ENCODE results near the gene IGSF9B. TPM values are rescaled to one million over a fixed set of nuclear protein-coding genes. Genes with fewer than 3 reads are reported as not detected.

The IGSF9B gene
- total and polyA plus RNA-seq, 3 experiments from 2014 or later: 1.4 to 15.2 (median 12.2) TPM

GRCh38 chr11:133946541-133947318 is 10.0 kb downstream of the IGSF9B start:
- H3K4me1 Mint-ChIP-seq: peaks cover 43 to 69% (median 66%) of the 10 kb centered on the region in 3 donors
- peaks cover 0 to 5% (median 4%) of the 10 kb centered on the region in 3 donors for H3K36me3 Mint-ChIP-seq
- Histone ChIP-seq H3K27me3 (ENCODE audit: insufficient read depth, low read length, poor library complexity, severe bottlenecking) (no peaks in the 10 kb centered on the region), H3K27ac (ENCODE audit: low read depth, low read length) (no peak overlapping the region), H3K4me3 (ENCODE audit: low read length) (no peak overlapping the region), H3K36me3 (ENCODE audit: insufficient read depth, low read length) (no peaks in the 10 kb centered on the region), H3K9me3 (ENCODE audit: low read length) (no peaks in the 10 kb centered on the region), H3K4me1 (ENCODE audit: insufficient read depth, low read length) (peaks cover 61% of the 10 kb centered on the region)
- POLR2A ChIA-PET: no interaction called here
- DNase-seq: peak in 4 of 5 donors; percentile 7 to 58 (median 32)
- CTCF ChIA-PET: interaction anchor here (0.7 to 5.0 kb wide), 7 partner anchors 8 to 122 kb away, joined by 3 to 31 read pairs (median 6); partner anchors contain the start of genes IGSF9B and JAM3
- H3K9me3 Mint-ChIP-seq: no peaks in the 10 kb centered on the region
- H3K27me3 Mint-ChIP-seq: peaks cover 4 to 13% of the 10 kb centered on the region in 2 donors
- H3K27ac Mint-ChIP-seq: peak overlapping the region in 7 of 8 donors; percentile 24 to 98 (median 81)
- H3K4me3 Mint-ChIP-seq: peak overlapping the region in 6 of 7 donors; percentile 9 to 86 (median 38)

DNA sequence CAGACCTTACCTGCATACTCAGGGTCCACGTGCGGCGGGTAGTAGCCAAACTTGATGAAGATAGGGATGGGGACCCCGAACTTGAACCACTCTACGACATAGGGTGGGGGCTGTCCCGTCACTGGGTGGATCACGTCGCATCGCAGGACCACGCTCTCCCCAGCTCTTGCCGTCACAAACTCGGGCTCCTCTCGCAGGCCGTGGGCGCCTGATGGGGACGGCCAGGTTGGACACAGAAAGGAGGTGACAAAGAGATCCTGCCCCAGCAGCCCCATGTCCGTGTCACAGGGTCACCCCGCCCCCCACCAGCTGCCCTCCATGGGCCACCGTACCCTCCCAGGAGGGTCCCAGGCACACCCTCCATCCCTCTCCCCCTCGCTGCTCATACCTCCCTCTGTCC is 10.7 kb downstream of the IGSF9B start:
- POLR2A ChIA-PET: no interaction called here
- H3K36me3 Mint-ChIP-seq: peaks cover 0 to 5% (median 5%) of the 10 kb centered on the region in 3 donors
- peaks cover 4 to 13% of the 10 kb centered on the region in 2 donors for H3K27me3 Mint-ChIP-seq
- no peaks in the 10 kb centered on the region for H3K9me3 Mint-ChIP-seq
- H3K27ac ChIP-seq (ENCODE audit: low read depth, low read length): no peak overlapping the region
- H3K4me1 Mint-ChIP-seq: peaks cover 44 to 69% (median 66%) of the 10 kb centered on the region in 3 donors
- no peak for DNase-seq
- H3K27me3 ChIP-seq (ENCODE audit: insufficient read depth, low read length, poor library complexity, severe bottlenecking): no peaks in the 10 kb centered on the region
- H3K27ac Mint-ChIP-seq: peak overlapping the region in 6 of 8 donors; percentile 92 to 99 (median 98)
- no peaks in the 10 kb centered on the region for H3K36me3 ChIP-seq (ENCODE audit: insufficient read depth, low read length)
- H3K4me3 ChIP-seq (ENCODE audit: low read length): peak overlapping the region; percentile 5
- peak overlapping the region in 4 of 7 donors; percentile 9 to 83 (median 68) for H3K4me3 Mint-ChIP-seq
- H3K4me1 ChIP-seq (ENCODE audit: insufficient read depth, low read length): peaks cover 61% of the 10 kb centered on the region
- H3K9me3 ChIP-seq (ENCODE audit: low read length): no peaks in the 10 kb centered on the region
- CTCF ChIA-PET: interaction anchor here (5.0 kb wide), 1 partner anchor 19 kb away, joined by 31 read pairs; no protein-coding TSS in a partner anchor

DNA sequence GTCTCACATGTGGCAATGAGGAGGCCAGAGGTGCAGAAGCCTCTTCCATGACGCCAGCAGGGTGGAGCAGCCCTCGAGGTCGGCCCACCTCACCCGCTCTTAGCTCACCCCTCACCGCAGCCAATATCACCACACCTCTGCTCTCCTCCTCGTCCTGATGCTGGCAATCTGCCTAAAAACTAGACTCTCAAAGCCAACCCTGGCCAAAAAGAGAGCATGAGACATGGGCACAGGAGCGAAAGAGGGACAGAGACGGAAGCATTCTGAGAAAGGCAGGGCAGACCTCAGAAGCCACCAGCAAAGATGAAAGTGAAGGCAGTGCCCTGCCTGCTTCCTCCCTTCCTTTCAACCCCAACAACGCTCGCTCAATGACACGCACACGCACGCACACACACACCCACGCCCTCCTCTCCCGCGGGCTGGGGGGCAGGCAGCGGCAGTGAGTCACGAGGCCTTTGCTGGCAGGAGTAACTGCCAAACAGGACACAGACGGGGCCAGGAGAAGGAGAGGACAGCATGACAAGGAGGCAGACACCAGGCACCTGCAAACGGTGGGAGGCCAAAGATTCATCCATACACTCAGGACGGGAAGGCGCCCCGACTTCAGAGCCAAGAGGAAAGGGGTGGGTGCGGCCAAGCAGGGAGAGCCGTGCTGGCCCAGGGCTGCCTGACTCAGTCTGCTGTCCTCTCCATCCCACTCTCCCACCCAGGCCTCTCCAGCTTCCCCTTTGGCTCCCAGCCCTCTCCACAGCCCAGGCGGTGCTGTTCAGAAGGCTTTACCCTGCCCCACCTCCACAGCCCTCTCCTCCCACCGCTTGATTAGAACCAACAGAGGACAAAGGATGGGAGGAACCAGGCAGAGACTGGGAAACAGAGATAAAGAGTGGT is 11.4 kb downstream of the IGSF9B start:
- no peaks in the 10 kb centered on the region for H3K27me3 ChIP-seq (ENCODE audit: insufficient read depth, low read length, poor library complexity, severe bottlenecking)
- Mint-ChIP-seq H3K4me3 (peak overlapping the region; percentile 56 to 90 (median 83)), H3K27ac (peak overlapping the region; percentile 92 to 99 (median 97)), H3K4me1 (peaks cover 44 to 69% (median 66%) of the 10 kb centered on the region in 3 donors), H3K27me3 (peaks cover 4 to 13% of the 10 kb centered on the region in 2 donors), H3K9me3 (no peaks in the 10 kb centered on the region), H3K36me3 (peaks cover 0 to 7% (median 5%) of the 10 kb centered on the region in 3 donors)
- ChIA-PET POLR2A (interaction anchor here (1.0 kb wide), 1 partner anchor 11 kb away, joined by 4 read pairs; the partner anchor contains the start of gene IGSF9B), CTCF (interaction anchor here (3.5 kb wide), 1 partner anchor 18 kb away, joined by 10 read pairs; no protein-coding TSS in a partner anchor)
- peaks cover 61% of the 10 kb centered on the region for H3K4me1 ChIP-seq (ENCODE audit: insufficient read depth, low read length)
- peak; percentile 67 to 90 (median 89) for DNase-seq
- H3K9me3 ChIP-seq (ENCODE audit: low read length): no peaks in the 10 kb centered on the region
- no peaks in the 10 kb centered on the region for H3K36me3 ChIP-seq (ENCODE audit: insufficient read depth, low read length)
- peak overlapping the region; percentile 5 for H3K4me3 ChIP-seq (ENCODE audit: low read length)
- peak overlapping the region; percentile 35 for H3K27ac ChIP-seq (ENCODE audit: low read depth, low read length)

- peaks cover under 1 to 12% of the 10 kb centered on the region in 2 donors for H3K27me3 Mint-ChIP-seq
- Histone ChIP-seq H3K36me3 (ENCODE audit: insufficient read depth, low read length) (no peaks in the 10 kb centered on the region), H3K9me3 (ENCODE audit: low read length) (no peaks in the 10 kb centered on the region), H3K27me3 (ENCODE audit: insufficient read depth, low read length, poor library complexity, severe bottlenecking) (no peaks in the 10 kb centered on the region), H3K4me1 (ENCODE audit: insufficient read depth, low read length) (peaks cover 58% of the 10 kb centered on the region), H3K4me3 (ENCODE audit: low read length) (peak overlapping the region; percentile 5), H3K27ac (ENCODE audit: low read depth, low read length) (peak overlapping the region; percentile 35)
- peaks cover 42 to 61% (median 58%) of the 10 kb centered on the region in 3 donors for H3K4me1 Mint-ChIP-seq
- DNase-seq: no peak
- peak overlapping the region; percentile 92 to 99 (median 97) for H3K27ac Mint-ChIP-seq
- peaks cover 0 to 8% (median 7%) of the 10 kb centered on the region in 3 donors for H3K36me3 Mint-ChIP-seq
- no peaks in the 10 kb centered on the region for H3K9me3 Mint-ChIP-seq
- ChIA-PET POLR2A (interaction anchor here (1.0 kb wide), 1 partner anchor 12 kb away, joined by 4 read pairs; the partner anchor contains the start of gene IGSF9B), CTCF (interaction anchor here (1.2 to 3.5 kb wide), 4 partner anchors 13 to 106 kb away, joined by 3 to 10 read pairs (median 5); partner anchors contain the start of gene IGSF9B)
- H3K4me3 Mint-ChIP-seq: peak overlapping the region; percentile 51 to 86 (median 82)
Observed at GRCh38 chr11:133943950-133944698, 12.6 kb downstream of the IGSF9B start.

DNA sequence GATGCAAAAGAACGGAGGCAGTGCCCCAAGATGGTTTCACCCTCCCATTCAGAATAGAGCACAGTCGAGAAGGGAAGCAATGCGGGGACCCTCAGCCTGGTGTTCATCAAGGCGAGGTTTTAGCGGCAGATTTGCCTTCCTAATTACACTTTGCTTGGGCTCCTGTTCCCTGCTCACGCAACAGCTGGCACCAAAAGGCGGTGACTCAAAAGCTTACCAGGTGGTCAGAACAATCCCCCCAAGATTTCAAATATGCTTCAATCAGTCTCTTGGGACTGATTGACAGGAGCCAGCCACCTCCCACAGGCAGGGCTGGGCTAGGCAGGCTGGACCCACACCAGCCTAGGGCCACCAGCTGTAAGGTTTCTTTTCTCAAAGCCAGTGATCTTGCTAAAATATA is 14.2 kb downstream of the IGSF9B start:
- Histone ChIP-seq H3K4me1 (ENCODE audit: insufficient read depth, low read length) (peaks cover 43% of the 10 kb centered on the region), H3K27ac (ENCODE audit: low read depth, low read length) (no peak overlapping the region), H3K4me3 (ENCODE audit: low read length) (no peak overlapping the region), H3K27me3 (ENCODE audit: insufficient read depth, low read length, poor library complexity, severe bottlenecking) (no peaks in the 10 kb centered on the region), H3K9me3 (ENCODE audit: low read length) (no peaks in the 10 kb centered on the region), H3K36me3 (ENCODE audit: insufficient read depth, low read length) (peaks cover 7% of the 10 kb centered on the region)
- peaks cover 0 to 15% (median 14%) of the 10 kb centered on the region in 3 donors for H3K36me3 Mint-ChIP-seq
- ChIA-PET POLR2A (no interaction called here), CTCF (interaction anchor here (3.5 kb wide), 1 partner anchor 15 kb away, joined by 10 read pairs; no protein-coding TSS in a partner anchor)
- peak overlapping the region in 5 of 8 donors; percentile 37 to 96 (median 79) for H3K27ac Mint-ChIP-seq
- peaks cover 30 to 46% (median 42%) of the 10 kb centered on the region in 3 donors for H3K4me1 Mint-ChIP-seq
- no peaks in the 10 kb centered on the region for H3K9me3 Mint-ChIP-seq
- DNase-seq: no peak
- H3K4me3 Mint-ChIP-seq: no peak overlapping the region
- peaks cover 0 to 6% of the 10 kb centered on the region in 2 donors for H3K27me3 Mint-ChIP-seq

- peaks cover 0 to 20% (median 14%) of the 10 kb centered on the region in 3 donors for H3K36me3 Mint-ChIP-seq
- Histone ChIP-seq H3K36me3 (ENCODE audit: insufficient read depth, low read length) (peaks cover 7% of the 10 kb centered on the region), H3K4me3 (ENCODE audit: low read length) (no peak overlapping the region), H3K27me3 (ENCODE audit: insufficient read depth, low read length, poor library complexity, severe bottlenecking) (no peaks in the 10 kb centered on the region), H3K27ac (ENCODE audit: low read depth, low read length) (no peak overlapping the region), H3K9me3 (ENCODE audit: low read length) (no peaks in the 10 kb centered on the region), H3K4me1 (ENCODE audit: insufficient read depth, low read length) (peaks cover 33% of the 10 kb centered on the region)
- H3K4me1 Mint-ChIP-seq: peaks cover 22 to 36% (median 33%) of the 10 kb centered on the region in 3 donors
- POLR2A ChIA-PET: no interaction called here
- H3K27ac Mint-ChIP-seq: peak overlapping the region in 5 of 8 donors; percentile 3 to 67 (median 39)
- H3K9me3 Mint-ChIP-seq: no peaks in the 10 kb centered on the region
- CTCF ChIA-PET: no interaction called here
- DNase-seq: no peak
- H3K4me3 Mint-ChIP-seq: no peak overlapping the region
- peaks cover 0 to 3% of the 10 kb centered on the region in 2 donors for H3K27me3 Mint-ChIP-seq
Observed at GRCh38 chr11:133941546-133941945, 15.2 kb downstream of the IGSF9B start.

DNA sequence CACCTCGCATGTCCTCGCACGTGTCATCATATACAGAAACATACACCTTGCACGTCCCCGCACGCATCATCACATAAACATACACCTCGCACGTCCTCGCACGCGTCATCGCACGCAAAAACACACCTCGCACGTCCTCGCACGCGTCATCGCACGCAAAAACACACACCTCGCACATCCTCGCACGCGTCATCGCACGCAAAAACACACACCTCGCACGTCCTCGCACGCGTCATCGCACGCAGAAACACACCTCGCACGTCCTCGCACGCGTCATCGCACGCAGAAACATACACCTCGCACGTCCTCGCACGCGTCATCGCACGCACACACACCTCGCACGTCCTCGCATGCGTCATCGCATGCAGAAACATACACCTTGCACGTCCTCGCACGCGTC is 16.7 kb downstream of the IGSF9B start:
- Mint-ChIP-seq H3K4me1 (peaks cover 12 to 21% (median 21%) of the 10 kb centered on the region in 3 donors), H3K27me3 (no peaks in the 10 kb centered on the region), H3K36me3 (peaks cover 0 to 31% (median 14%) of the 10 kb centered on the region in 3 donors), H3K4me3 (no peak overlapping the region), H3K9me3 (no peaks in the 10 kb centered on the region), H3K27ac (no peak overlapping the region)
- H3K4me3 ChIP-seq (ENCODE audit: low read length): no peak overlapping the region
- ChIA-PET CTCF (no interaction called here), POLR2A (no interaction called here)
- H3K27ac ChIP-seq (ENCODE audit: low read depth, low read length): no peak overlapping the region
- no peaks in the 10 kb centered on the region for H3K9me3 ChIP-seq (ENCODE audit: low read length)
- peaks cover 18% of the 10 kb centered on the region for H3K4me1 ChIP-seq (ENCODE audit: insufficient read depth, low read length)
- peaks cover 7% of the 10 kb centered on the region for H3K36me3 ChIP-seq (ENCODE audit: insufficient read depth, low read length)
- DNase-seq: no peak
- no peaks in the 10 kb centered on the region for H3K27me3 ChIP-seq (ENCODE audit: insufficient read depth, low read length, poor library complexity, severe bottlenecking)

Data from CD8-positive, alpha-beta memory T cell (primary cell).